SHP77 treated with DMSO at 0.1 percent for 48 hours (cell line): ENCODE measurements around the gene ACTL7B.
A peak's percentile ranks its signal among the peaks of the same experiment; 100 is the strongest.
"Not testable (repeated sequence)": the region's sequence is repeated elsewhere in the genome, so short reads cannot be mapped to it uniquely, and the experiment has no call there.

Source experiments
- DNase-seq: peaks from one replicate; lab custom pipeline; 2025; lab: John Stamatoyannopoulos, UW

ACTL7B gene, protein sequence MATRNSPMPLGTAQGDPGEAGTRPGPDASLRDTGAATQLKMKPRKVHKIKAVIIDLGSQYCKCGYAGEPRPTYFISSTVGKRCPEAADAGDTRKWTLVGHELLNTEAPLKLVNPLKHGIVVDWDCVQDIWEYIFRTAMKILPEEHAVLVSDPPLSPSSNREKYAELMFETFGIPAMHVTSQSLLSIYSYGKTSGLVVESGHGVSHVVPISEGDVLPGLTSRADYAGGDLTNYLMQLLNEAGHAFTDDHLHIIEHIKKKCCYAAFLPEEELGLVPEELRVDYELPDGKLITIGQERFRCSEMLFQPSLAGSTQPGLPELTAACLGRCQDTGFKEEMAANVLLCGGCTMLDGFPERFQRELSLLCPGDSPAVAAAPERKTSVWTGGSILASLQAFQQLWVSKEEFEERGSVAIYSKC

DNA sequence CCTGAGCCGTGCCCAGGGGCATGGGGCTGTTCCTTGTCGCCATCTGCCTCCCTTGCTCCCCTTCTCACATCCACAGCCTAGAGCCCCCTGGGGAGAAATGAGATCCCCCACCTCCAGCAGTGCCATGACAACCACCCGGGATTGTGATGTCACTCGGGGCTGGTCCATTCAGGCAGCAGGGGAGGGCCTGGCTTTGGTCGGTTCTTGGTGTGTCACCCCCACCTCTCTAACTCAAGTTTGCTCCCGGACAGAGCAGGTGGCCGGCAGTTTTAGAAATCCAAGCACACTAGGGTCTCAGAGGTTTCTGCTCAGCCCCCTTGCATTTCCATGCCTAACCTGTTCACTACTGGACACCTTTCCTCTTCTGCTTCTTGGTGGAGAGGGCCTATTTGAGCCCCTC, at the start of gene ACTL7B:
TSS of gene ACTL7B (minus strand) at position 99 of the 400 bp plus-strand sequence. CDS start at position 43, 56 bp downstream.
- DNase-seq = no peak

DNA sequence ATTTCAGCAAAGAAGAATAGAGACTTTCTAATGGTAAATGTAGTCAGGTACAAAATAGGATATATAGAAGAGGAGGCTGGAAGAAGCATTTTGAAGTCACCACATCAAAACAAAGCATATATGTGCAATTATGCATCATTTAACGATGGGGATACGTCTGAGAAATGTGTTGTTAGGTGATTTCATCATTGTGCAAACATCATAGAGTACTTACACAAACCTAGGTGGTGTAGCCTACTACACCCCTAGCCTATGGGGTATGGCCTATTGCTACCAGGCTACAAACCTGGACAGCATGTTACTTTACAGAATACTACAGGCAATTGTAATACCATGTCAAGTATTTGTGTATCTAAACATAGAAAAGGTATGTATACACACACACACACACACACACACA, 49.7 kb upstream of the ACTL7B start:
- no peak for DNase-seq

DNA sequence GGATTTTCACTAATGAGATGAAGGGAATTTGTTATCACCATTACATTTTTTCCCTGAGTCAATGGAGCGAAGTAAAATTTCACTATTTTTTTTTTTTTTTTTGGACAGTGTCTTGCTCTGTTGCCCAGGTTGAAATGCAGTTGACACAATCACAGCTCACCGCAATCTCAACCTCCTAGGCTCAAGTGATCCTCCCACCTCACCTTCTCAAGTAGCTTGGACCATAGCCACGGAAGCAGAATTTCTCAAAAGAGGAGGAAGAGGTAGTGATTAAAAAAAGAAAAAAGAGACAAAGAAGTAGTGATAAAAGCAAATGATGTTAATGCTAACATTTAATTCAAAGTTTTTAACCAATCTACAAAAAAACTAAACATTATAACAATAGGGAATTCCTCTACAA, 48.4 kb upstream of the ACTL7B start:
- no peak for DNase-seq

DNA sequence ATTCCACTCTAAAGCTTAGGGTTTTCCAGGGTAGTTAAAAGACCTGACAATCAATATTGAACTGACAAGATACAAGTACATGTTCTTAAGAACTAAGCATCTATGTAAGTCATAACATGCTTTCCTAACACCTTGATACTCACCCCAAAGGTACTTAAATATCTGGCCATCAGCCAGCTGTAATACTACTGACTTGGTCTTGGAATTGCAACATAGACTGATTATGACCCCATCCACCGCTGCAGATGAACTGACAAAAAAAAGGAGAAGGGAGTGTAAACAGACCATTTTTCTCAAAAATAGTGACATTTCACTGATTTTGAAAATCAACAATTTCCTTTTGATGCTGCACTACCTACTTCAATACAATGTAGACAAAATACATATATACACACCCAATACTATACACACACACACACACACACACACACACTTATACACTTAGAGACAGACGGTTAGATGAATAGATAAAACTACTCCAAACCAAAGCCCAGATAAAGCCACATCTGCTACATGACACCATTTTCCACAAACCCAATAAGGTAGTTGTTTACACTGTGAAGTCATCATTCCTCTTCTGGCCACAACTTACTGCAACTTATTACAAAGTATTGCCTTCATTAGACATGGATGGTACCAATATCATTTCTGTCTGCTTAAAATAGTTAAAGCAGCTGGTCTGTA, 47.8 kb upstream of the ACTL7B start:
- DNase-seq = no peak

DNA sequence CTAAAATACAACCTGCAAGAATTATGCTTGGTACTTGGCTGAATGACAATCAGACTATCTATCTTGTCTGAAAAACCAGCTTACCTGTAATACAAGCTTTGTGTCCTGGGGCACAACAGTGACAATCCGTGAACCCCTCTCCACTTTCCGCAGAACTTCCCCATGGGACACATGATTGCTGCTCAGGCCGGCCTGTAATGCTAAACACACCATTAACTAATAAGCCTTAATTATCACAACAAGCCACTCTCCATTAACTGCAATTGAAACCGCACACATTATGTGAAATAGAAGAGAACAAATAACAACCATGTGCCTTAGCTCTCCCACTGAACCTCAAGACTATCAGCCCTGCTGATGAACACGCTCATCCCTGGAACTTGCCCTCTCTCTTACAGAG, 44.4 kb upstream of the ACTL7B start:
- DNase-seq = no peak

DNA sequence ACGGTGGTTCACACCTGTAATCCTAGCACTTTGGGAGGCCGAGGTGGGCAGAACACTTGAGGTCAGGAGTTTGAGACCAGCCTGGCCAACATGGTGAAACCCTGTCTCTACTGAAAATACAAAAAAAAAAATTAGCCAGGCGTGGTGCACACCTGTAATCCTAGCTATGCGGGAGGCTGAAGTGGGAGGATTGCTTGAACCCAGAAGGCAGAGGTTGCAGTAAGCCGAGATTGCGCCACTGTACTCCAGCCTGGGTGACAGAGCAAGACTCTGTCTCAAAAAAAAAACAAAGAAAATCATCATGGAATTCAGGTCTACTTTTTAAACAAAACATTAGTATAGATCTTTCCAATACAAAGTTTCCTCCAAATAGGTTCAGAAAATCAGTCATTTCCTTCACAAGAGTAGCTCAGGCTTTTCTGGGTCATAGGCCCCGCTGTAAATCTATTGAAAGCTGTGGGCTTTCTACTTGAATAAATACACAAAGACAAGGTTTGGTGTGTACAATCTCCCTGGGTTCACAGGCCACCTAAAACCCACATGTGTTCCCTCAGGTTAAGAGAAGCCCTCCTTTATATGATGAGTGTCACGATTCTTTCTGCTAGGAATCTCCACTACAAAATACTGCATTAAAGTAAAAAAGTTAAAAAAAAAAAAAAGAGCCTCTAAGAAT, 43.4 kb upstream of the ACTL7B start:
- not testable (repeated sequence) for DNase-seq

DNA sequence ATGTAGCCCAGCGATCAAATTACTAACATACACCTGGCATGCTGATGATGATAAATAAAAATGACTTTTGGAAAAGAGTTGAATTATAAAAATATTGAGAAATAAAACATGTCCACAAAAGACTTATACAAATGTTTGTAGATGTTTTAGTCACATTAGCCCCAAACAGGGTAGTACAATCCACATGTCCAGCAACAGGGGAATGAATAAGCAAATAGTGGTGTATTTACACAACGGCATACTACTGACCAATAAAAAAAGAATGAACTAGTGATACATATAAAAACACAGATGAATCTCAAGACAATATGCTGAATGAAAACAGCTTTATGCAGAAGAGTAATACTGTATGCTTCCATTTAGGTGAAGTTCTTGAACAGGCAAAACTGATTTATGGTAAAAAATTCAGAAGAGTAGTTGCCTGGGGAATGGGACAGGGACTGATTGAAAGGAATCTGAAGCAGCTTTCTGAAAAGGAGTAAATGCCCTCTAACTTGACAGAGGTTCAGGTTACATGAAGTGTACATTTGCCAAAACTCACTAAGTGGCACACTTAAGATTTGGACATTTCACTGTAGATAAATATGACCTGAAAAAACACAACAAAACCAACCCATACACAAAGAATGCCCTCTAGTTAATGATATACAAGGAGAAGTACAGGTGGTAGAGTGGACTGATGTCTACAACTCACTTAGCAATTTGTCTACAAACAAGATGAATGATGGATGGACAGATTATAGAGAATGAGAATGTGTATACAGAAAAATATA, 41.7 kb upstream of the ACTL7B start:
- no peak for DNase-seq

DNA sequence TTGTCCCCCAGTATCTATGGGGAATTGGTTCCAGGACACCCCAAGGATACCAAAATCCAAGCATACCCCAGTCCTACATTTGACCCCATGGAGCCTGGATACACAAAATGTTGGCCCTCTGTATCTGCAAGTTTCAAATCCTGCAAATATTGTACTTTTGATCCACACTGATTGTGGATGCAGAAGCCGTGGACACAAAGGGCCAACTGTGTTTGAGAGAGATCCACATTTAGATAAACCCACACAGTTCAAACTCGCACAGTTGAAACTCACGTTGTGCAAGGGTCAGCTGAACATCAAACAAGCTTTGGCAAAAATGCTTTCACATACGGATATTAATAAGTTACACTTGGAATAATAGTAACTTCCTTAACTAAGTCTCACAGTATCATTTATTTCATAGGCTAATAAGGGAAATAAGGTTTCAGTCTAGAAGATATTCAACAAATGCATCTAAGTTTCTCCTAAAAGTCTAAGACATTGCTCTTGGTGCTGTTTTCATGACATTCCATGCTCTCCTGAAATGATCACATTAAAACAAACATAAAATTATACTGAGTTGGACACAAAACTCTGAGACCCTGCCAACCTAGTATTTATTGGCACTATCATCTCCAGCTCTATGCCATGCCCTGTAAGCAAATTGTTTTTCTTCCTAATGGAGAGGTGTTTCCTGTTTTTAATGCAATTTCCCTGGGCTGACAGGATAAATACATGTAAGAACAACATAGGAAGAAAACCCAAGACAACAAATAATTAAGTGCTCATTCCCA, 38.6 kb upstream of the ACTL7B start:
- DNase-seq = no peak

DNA sequence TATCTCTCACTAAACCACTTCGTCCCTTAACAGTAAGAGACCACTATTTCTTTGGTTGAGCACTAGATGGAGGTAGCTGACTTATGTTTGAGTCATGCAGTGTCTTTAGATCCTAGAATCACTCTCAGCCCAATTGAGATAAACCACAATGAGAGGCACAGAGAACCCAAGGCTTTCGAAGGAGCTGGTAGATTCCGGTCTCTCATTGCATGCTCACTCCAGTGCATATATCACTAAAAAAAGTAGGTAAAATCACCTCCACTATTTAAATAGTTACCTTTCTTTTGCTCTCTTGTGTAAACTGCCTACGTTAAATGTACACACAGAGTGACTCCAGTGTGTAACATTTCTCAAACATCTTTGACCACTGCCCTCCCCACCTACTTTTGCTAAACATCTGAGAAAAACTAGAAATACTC, 33.9 kb upstream of the ACTL7B start:
- DNase-seq = no peak

DNA sequence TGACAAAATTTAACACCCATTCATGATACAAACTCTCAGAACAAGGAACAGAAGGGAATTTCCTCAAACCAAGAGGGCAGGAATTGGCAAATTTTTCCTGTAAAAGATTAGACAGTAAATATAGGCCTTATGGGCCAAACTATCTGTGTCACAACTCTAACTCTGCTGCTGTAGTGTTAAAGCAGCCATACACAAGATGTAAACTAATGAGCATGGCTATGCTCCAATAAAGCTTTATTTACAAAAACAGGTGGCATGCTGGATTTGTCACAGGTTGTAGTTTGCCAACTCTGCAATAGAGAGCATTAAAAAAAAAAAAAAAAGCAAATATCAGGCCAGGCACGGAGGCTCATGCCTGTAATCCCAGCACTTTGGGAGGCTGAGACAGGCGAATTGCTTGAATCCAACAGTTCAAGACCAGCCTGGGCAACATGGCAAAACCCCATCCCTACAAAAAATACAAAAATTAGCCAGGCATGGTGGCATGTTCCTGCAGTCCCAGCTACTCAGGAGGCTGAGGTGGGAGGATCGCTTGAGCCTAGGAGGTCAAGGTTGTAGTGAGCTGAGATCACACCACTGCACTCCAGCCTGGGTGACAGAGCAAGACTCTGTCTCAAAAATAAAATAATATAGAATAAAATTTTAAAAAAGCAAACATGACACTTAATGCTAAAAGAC, 30.9 kb upstream of the ACTL7B start:
- DNase-seq = not testable (repeated sequence)

DNA sequence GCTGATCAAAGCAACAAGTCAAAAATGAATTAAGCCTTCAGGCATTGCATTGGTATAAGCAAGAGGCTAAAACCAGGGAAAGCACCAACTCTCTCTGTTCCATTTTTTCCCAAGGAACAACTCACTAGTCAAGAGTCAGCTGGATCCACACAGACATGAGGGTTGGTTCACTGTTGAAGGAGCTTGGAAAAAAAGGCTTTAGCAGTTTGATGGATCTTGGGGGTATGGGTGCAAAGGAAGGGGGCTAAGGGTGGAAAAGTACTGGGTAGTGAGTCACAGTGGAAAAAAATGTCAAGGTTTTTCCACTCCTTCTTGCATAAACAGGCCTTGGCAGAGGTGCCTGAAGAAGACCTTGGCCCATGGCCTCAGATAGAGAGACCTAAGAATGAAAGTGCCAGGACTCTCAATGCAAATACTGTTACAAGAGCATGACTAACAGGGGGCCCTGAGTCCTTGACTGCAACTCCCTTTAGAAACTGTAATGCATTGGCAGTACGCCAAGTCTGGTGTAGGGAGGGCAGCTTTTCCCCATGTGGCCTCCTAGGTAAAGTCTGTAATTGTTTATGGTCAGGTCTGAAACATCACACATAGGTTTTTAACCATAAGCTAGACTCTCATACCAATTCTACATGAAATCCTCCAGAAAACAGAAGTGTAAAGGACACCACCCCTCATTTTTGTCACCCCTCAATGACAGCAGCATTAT, 30.0 kb upstream of the ACTL7B start:
- DNase-seq = peak; percentile 71

DNA sequence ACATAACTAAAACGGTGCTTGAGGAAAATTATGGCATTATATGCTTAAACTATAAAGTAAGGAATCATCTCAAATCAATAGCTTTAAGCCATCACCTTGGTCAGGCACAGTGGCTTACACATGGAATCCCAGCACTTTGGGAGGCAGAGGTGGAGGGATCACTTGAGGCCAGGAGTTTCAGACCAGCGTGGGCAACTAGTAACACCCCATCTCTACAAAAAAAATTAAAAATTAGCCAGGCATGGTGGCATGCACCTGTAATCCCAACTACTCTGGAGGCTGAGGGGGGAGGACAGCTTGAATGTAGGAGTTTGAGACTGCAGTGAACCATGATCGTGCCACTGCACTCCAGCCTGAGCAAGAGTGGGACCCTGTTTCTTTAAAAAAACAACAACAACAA, 28.9 kb upstream of the ACTL7B start:
- no peak for DNase-seq

DNA sequence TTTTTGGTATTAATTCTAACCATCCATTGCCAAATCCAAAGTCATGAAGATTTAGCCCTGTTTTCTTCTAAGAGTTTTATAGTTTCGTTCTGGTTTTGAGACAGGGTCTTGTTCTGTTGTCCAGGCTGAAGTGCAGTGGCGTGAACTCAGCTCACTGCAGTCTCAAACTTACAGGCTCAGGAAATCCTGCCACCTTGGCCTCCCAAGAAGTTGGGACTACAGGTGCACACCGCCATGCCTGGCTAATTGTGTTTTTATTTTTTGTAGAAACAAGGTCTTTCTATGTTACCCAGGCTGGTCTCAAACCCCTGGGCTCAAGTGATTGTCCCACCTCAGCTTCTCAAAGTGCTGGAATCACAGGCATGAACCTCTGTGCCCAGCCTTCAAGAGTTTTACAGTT, 27.3 kb upstream of the ACTL7B start:
- no peak for DNase-seq

DNA sequence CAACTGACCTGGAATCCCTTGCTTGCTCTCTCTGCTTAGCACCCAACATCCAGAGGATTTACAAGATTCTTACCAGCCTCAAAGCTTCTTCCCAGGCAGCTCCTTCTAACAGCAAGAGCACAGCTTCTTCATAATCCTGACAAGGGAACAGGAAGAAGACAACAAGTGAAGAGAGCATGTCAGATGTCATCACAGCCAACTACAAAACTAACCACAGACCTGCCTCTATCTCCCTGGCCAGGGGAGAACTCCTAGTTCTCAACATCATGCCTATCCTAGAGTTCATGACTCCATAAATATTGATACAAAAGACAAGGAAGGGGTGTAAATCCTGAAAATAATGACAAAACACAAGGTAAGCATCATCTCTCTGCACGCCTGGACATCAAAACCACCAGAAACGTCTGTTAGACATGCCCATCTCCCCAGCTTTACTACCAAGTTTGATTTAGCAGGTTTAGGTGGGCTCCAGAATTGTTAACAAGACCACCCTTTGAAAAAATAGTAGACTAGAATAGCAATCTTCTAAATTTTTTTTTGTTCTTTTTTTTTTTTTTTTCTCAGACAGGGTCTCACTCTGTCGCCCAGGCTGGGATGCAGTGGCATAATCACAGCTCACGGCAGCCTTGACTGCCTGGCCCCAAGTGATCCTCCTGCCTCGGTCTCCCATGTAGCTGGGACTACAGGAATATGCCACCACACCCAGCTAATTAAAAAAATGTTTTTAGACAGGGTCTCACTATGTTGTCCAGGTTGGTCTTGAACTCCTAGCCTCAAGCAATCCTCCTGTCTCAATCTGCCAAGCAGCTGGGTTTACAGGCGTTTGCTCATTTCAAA, 26.5 kb upstream of the ACTL7B start:
- DNase-seq = no peak

DNA sequence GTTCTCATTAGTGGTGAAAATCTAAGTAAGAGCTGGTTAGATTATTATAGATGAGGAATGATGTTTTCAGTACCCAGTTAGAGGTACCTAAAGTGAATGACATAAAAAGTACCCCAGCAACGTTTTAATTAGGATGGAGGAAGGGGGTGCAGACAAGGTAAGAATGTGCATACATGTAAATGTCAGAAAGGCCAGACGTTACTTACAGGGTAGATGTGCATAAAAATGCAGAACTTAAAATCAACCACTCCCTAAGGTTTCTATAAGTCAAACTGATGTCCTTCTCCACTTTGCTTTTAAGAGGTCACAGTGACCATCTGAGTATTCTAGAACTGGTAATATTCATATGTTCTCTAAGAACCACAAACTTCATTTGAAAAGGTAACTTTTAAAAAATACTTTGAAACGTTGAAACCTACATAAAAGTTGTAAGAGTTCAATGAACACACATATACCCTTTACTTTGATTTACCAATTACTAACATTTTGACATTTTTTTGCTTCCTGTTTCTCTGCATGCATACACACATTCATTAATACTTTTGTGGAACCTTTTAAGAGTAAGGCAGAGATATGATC, 25.0 kb upstream of the ACTL7B start:
- DNase-seq = no peak

DNA sequence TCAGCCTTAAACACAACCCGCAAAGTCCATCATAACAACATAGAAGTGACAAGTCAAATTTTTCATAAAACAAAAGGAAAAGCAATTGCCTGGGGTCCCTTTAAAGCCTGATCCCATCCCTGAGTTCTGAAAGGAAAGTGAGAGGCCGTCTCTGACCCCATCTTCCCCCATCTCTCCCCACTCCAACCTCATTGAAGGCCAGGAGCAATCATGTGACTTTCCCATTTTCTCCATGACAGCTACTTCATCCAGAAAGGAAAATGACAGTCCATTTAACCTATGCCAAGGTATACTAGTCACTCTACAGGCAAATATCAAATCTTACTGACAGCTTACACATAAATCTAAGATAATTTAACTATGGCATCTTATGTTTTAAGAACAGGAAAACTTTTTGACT, 21.7 kb upstream of the ACTL7B start:
- no peak for DNase-seq

DNA sequence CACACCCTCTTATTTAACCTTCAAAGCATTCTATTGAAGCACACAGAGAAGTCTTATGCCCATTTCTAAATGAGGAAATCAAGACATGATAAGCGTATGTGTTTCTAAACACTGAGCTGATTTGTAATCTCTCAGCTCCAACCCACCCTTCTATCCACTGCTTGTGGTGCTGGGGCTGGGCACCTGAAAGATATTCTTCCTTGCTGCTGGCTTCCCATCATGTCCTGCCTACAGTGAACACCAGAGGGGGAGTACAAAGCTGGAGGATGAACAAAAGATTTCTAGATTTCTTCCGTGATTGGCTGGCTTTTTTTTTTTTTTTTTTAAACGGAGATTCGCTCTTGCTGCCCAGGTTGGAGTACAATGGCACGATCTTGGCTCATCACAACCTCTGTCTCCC, 20.6 kb upstream of the ACTL7B start:
- no peak for DNase-seq

DNA sequence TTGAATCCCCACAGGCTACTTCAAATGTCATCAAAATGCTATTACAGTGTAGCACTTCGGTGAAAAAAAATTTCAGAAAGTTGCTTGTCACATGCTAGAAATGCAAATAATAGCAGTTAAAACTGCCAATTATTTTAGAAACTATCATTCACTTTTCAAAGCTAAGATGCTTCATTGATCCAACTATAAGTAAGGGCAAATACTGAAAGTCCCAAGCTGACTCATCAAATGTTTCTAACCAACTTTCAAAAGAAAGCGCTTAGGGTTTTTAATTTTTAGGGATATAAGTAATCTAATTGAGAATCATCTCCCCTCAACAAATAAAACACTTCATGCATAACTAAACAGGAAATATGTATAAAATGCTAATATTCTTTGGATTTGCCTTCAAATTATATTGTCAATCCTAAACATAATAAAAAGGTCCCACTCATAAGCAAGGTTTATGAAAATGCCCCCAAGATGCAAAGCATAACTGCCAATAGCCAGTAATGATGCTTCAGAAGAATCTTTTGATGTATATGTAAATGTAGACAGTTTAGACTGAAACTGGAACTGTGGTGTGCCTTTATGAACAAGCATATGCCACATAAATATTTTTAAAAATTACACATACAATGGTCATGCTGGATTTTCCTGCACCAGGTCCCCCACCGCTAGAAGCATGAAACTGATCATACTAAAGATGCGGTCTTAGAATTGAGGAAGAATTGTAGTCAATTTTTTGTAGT, 18.4 kb upstream of the ACTL7B start:
- no peak for DNase-seq
